GM20000 (cell line): ENCODE data around the gene RRAGC.

Experiments
- DNase-seq: peaks from one replicate; pipeline ENCODE4 v3.0.0; 2012; ENCODE audit warnings: low spot score
- CTCF ChIP-seq: IDR thresholded peaks from 2 replicates; pipeline ENCODE4 v1.5.1; 2012; ENCODE audit warnings: mild to moderate bottlenecking, control low read depth; ENCODE audit errors: extremely low read depth, missing control alignments

RRAGC gene

DNA sequence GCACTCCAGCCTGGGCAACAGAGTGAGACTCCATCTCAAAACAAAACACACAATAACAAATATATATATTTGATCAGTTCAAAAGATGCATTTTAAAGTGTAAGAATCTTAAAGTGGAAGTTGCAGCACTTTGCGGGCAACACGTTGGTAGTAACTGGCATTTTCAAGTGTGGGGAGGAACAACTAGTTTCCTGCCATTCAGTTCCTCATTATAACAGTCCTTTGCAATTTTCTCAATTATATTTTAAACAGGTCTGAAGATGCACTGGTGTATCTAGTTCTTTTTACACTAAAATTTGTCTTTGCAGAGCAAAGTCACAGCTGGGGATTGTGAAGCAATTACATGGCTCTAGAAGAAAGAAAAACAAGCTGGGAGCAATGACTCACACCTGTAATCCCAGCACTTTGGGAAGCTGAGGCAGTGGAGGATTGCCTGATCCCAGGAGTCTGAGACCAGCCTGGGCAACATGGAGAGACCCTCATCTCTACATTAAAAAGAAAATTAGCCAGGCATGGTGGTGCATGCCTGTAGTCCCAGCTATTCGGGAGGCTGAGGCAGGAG, 25.3 kb downstream of the RRAGC start:
- no peak for DNase-seq
- TF ChIP-seq CTCF, result no peak

- DNase-seq, result no peak
- TF ChIP-seq CTCF, result no peak
Observed at GRCh38 chr1:38833146-38833545, 26.4 kb downstream of the RRAGC start.

DNA sequence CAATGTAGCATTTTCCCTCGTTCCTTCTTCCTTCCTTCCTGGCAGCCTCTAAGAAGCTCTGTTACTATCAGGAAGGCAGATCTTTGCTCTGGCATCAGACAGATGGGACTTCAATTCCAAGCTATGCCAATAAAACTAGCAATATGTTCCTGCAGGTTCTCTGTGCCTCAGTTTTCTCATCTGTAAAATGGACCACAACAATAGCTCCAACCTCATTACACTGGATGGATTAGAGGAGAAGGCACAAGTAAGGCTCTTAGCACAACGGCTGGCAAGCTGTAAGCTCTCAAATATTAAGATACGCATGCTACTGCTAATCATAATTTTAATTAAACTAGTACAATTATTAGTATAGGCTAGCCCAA, 27.2 kb downstream of the RRAGC start:
- no peak for DNase-seq

GRCh38 chr1:38831731-38832369, 27.7 kb downstream of the RRAGC start:
- no peak for DNase-seq
- no peak for TF ChIP-seq CTCF

More for the DNA sequence above, 27.2 kb downstream of the RRAGC start:
- no peak for TF ChIP-seq CTCF

DNA sequence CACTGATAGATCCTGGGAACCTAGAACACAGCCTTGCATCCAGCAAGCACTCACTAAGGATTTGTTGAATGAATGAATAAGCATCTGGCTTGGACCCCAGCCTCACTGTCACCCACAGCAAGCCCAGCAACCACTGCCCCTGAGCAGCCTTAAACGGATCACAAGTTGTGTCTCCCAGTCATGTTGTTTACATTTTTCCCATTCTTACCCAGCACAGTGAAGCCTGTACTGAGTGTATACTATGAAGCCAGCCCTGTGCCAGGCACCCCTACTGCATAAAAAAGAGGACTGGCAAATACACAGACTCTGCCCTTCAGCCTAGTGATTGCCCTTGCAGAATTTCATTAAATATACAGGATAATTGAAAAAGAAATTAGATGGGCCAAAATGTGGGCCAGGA, 30.2 kb downstream of the RRAGC start:
- DNase-seq, result no peak

DNA sequence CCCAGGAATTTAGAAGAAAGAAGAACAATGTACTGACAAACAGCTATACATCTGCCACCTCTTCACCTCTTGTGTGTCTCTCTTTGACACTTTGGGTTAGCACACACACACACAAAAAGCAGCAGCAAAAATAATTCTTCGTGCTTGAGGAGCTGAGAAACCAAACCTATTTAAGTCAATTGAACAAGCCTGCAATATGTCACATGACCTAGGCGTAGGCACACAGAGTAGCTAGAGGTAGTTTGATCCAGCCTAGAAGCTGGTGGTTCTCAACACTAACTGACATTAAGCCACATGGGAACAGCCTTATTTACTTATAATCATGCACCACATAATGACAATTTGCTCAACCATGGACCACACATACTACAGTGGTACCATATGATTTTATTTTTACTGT, 32.3 kb downstream of the RRAGC start:
- no peak for DNase-seq
- TF ChIP-seq CTCF, result no peak

More for the DNA sequence above, 30.2 kb downstream of the RRAGC start:
- TF ChIP-seq CTCF, result no peak

GRCh38 chr1:38826886-38827285, 32.7 kb downstream of the RRAGC start:
- no peak for DNase-seq
- no peak for TF ChIP-seq CTCF
